Mesenchymal stem cell (in vitro differentiated cells and primary cell): ENCODE measurements around the gene GRIK4.

Experiments used
- DNase-seq: peaks from one replicate; pipeline ENCODE4 v3.0.0-alpha.2; 2013
- H2AFZ ChIP-seq: one replicate; pipeline ENCODE4 v1.6.1; 2013; ENCODE audit warnings: low read depth, mild to moderate bottlenecking, control low read depth, inconsistent platforms, low read length, moderate library complexity
- H2AK5ac ChIP-seq: 2 replicates; pipeline ENCODE4 v1.6.1; 2013; ENCODE audit warnings: low read length, moderate library complexity, mild to moderate bottlenecking, inconsistent platforms; ENCODE audit not compliant: severe bottlenecking
- H2BK120ac ChIP-seq: one replicate; pipeline ENCODE4 v1.6.1; 2013; ENCODE audit warnings: low read depth, mild to moderate bottlenecking, inconsistent platforms, low read length, moderate library complexity
- H2BK12ac ChIP-seq, 2 experiments: one replicate each; pipeline ENCODE4 v1.6.1; 2013; ENCODE audit warnings: inconsistent platforms in 2 of 2, low read length in 2 of 2, mild to moderate bottlenecking in 2 of 2, moderate library complexity in 2 of 2, control low read depth in 1 of 2
- H2BK15ac ChIP-seq: one replicate; pipeline ENCODE4 v1.6.1; 2013; ENCODE audit warnings: mild to moderate bottlenecking, low read depth, inconsistent platforms; ENCODE audit not compliant: poor library complexity, severe bottlenecking
- H2BK5ac ChIP-seq: 2 replicates; pipeline ENCODE4 v1.6.1; 2013; ENCODE audit warnings: low read depth, mild to moderate bottlenecking, low read length, control low read depth, inconsistent platforms; ENCODE audit not compliant: poor library complexity, severe bottlenecking
- H3K14ac ChIP-seq, 2 experiments: one replicate each; pipeline ENCODE4 v1.6.1; 2013; ENCODE audit warnings: inconsistent platforms in 2 of 2, low read length in 2 of 2, control low read depth in 1 of 2, mild to moderate bottlenecking in 1 of 2, moderate library complexity in 1 of 2
- H3K18ac ChIP-seq, 2 experiments: one replicate each; pipeline ENCODE4 v1.6.1; 2013; ENCODE audit warnings: inconsistent platforms in 2 of 2, low read length in 2 of 2, control low read depth in 1 of 2, low read depth in 1 of 2, mild to moderate bottlenecking in 1 of 2
- H3K23ac ChIP-seq, 2 experiments: one replicate each; pipeline ENCODE4 v1.6.1; 2013; ENCODE audit warnings: inconsistent platforms in 2 of 2, low read length in 2 of 2, mild to moderate bottlenecking in 2 of 2, moderate library complexity in 2 of 2, control low read depth in 1 of 2
- H3K27ac ChIP-seq: 2 replicates; pipeline ENCODE4 v1.5.1; 2013; ENCODE audit warnings: mild to moderate bottlenecking, moderate library complexity, low read length, control low read depth, inconsistent platforms; ENCODE audit not compliant: poor library complexity, severe bottlenecking
- H3K27me3 ChIP-seq, 2 experiments: 2 replicates each; pipeline versions ENCODE4 v1.6.1 to v1.7.0; 2013; ENCODE audit warnings: low read length in 2 of 2, mild to moderate bottlenecking in 2 of 2, moderate library complexity in 2 of 2, control low read depth in 1 of 2, inconsistent platforms in 1 of 2; ENCODE audit not compliant: control insufficient read depth in 1 of 2, insufficient read depth in 1 of 2
- H3K36me3 ChIP-seq, 2 experiments: 2 replicates each; pipeline versions ENCODE4 v1.6.1 to v1.7.0; 2013; ENCODE audit warnings: low read length in 2 of 2, control low read depth in 1 of 2, inconsistent platforms in 1 of 2, low read depth in 1 of 2, mild to moderate bottlenecking in 1 of 2; ENCODE audit not compliant: insufficient read depth in 2 of 2, control insufficient read depth in 1 of 2
- H3K4ac ChIP-seq, 2 experiments: one replicate each; pipeline ENCODE4 v1.6.1; 2013; ENCODE audit warnings: inconsistent platforms in 2 of 2, low read length in 2 of 2, mild to moderate bottlenecking in 2 of 2, moderate library complexity in 2 of 2, control low read depth in 1 of 2, low read depth in 1 of 2
- H3K4me1 ChIP-seq: 2 replicates; pipeline ENCODE4 v1.6.1; 2013; ENCODE audit warnings: low read depth, low read length, control low read depth; ENCODE audit not compliant: control insufficient read depth, insufficient read depth
- H3K4me2 ChIP-seq: 2 replicates; pipeline ENCODE4 v1.6.1; 2013; ENCODE audit warnings: low read length, mild to moderate bottlenecking, inconsistent platforms; ENCODE audit not compliant: poor library complexity, severe bottlenecking
- H3K4me3 ChIP-seq, 2 experiments: 2 replicates each; pipeline versions ENCODE4 v1.5.1 to v1.7.0; 2013; ENCODE audit warnings: low read length in 2 of 2, mild to moderate bottlenecking in 2 of 2, control low read depth in 1 of 2, low read depth in 1 of 2; ENCODE audit not compliant: insufficient read depth in 1 of 2
- H3K79me1 ChIP-seq: replicated peaks from 2 replicates; pipeline ENCODE4 v1.6.1; 2013; ENCODE audit warnings: mild to moderate bottlenecking, control low read depth, low read length, inconsistent platforms; ENCODE audit not compliant: poor library complexity, severe bottlenecking
- H3K9ac ChIP-seq: 2 replicates; pipeline ENCODE4 v1.7.0; 2013; ENCODE audit warnings: mild to moderate bottlenecking, low read length, moderate library complexity
- H3K9me3 ChIP-seq: 2 replicates; pipeline ENCODE4 v1.7.0; 2013; ENCODE audit warnings: mild to moderate bottlenecking, low read length; ENCODE audit not compliant: control insufficient read depth
- H4K8ac ChIP-seq: one replicate; pipeline ENCODE4 v1.6.1; 2013; ENCODE audit warnings: inconsistent platforms, mild to moderate bottlenecking, low read length, moderate library complexity
- H4K91ac ChIP-seq: one replicate; pipeline ENCODE4 v1.6.1; 2013; ENCODE audit warnings: mild to moderate bottlenecking, low read length, inconsistent platforms
- WGBS: methylation state at CpG from one replicate; pipeline ENCODE4 v1.1.7; 2013; ENCODE audit warnings: mixed read lengths; 5-methylcytosine and 5-hydroxymethylcytosine counted together

Gene GRIK4

GRCh38 chr11:120881596-120881995, 370.0 kb downstream of the GRIK4 start:
- peaks cover 0 to 43% of the 10 kb centered on the region in 2 experiments for H3K27me3 ChIP-seq
- H3K9me3 ChIP-seq, result no peaks in the 10 kb centered on the region
- no peak overlapping the region for H2BK120ac ChIP-seq
- no peak overlapping the region for H3K23ac ChIP-seq
- no peak for DNase-seq
- H2BK15ac ChIP-seq, result no peak overlapping the region
- WGBS, result 90% methylated on average over 4 of the region's 4 CpGs
- no peaks in the 10 kb centered on the region for H3K79me1 ChIP-seq
- H4K8ac ChIP-seq, result no peak overlapping the region
- H3K4me1 ChIP-seq, result no peaks in the 10 kb centered on the region
- H3K18ac ChIP-seq, result no peak overlapping the region
- H2BK12ac ChIP-seq, result no peak overlapping the region
- peak overlapping the region; percentile 53 for H3K9ac ChIP-seq
- H3K4me3 ChIP-seq, result peak overlapping the region in 1 of 2 experiments; percentile 6
- H3K27ac ChIP-seq, result no peak overlapping the region
- H3K36me3 ChIP-seq, result no peaks in the 10 kb centered on the region
- no peak overlapping the region for H3K14ac ChIP-seq
- H3K4me2 ChIP-seq, result no peak overlapping the region
- no peak overlapping the region for H4K91ac ChIP-seq
- no peak overlapping the region for H2AK5ac ChIP-seq
- no peak overlapping the region for H3K4ac ChIP-seq
- H2AFZ ChIP-seq, result no peak overlapping the region
- no peak overlapping the region for H2BK5ac ChIP-seq

- Histone ChIP-seq H3K27me3 (peaks cover 0 to 49% of the 10 kb centered on the region in 2 experiments), H3K4ac (no peak overlapping the region), H3K23ac (no peak overlapping the region), H3K9me3 (no peaks in the 10 kb centered on the region), H3K4me1 (no peaks in the 10 kb centered on the region), H2BK5ac (no peak overlapping the region), H4K8ac (no peak overlapping the region), H2AFZ (no peak overlapping the region), H3K14ac (no peak overlapping the region), H3K18ac (no peak overlapping the region), H3K4me2 (no peak overlapping the region), H3K27ac (no peak overlapping the region), H4K91ac (no peak overlapping the region), H3K4me3 (peak overlapping the region in 1 of 2 experiments; percentile 6), H2BK120ac (no peak overlapping the region), H2BK15ac (no peak overlapping the region), H2AK5ac (no peak overlapping the region), H3K9ac (peak overlapping the region; percentile 53), H3K36me3 (no peaks in the 10 kb centered on the region), H3K79me1 (no peaks in the 10 kb centered on the region), H2BK12ac (no peak overlapping the region)
- no peak for DNase-seq
- WGBS, result 53% methylated on average over 7 of the region's 7 CpGs
Observed at GRCh38 chr11:120882175-120882574, 370.6 kb downstream of the GRIK4 start.

GRCh38 chr11:120883404-120884080, 372.0 kb downstream of the GRIK4 start:
- H3K23ac ChIP-seq, result no peak overlapping the region
- H4K91ac ChIP-seq, result no peak overlapping the region
- no peak overlapping the region for H4K8ac ChIP-seq
- peak overlapping the region; percentile 83 for H3K9ac ChIP-seq
- no peak overlapping the region for H2BK5ac ChIP-seq
- no peaks in the 10 kb centered on the region for H3K4me1 ChIP-seq
- no peak overlapping the region for H3K18ac ChIP-seq
- peak; percentile 1 for DNase-seq
- H3K4me3 ChIP-seq, result peak overlapping the region in 1 of 2 experiments; percentile 34
- no peak overlapping the region for H2BK120ac ChIP-seq
- H3K27me3 ChIP-seq, result peaks cover 0 to 52% of the 10 kb centered on the region in 2 experiments
- no peaks in the 10 kb centered on the region for H3K79me1 ChIP-seq
- no peak overlapping the region for H2BK15ac ChIP-seq
- no peak overlapping the region for H3K14ac ChIP-seq
- no peaks in the 10 kb centered on the region for H3K9me3 ChIP-seq
- 23% methylated on average over 9 of the region's 9 CpGs for WGBS
- H3K36me3 ChIP-seq, result no peaks in the 10 kb centered on the region
- no peak overlapping the region for H2AK5ac ChIP-seq
- no peak overlapping the region for H3K4ac ChIP-seq
- H3K27ac ChIP-seq, result no peak overlapping the region
- no peak overlapping the region for H2BK12ac ChIP-seq
- no peak overlapping the region for H2AFZ ChIP-seq
- H3K4me2 ChIP-seq, result no peak overlapping the region

DNA sequence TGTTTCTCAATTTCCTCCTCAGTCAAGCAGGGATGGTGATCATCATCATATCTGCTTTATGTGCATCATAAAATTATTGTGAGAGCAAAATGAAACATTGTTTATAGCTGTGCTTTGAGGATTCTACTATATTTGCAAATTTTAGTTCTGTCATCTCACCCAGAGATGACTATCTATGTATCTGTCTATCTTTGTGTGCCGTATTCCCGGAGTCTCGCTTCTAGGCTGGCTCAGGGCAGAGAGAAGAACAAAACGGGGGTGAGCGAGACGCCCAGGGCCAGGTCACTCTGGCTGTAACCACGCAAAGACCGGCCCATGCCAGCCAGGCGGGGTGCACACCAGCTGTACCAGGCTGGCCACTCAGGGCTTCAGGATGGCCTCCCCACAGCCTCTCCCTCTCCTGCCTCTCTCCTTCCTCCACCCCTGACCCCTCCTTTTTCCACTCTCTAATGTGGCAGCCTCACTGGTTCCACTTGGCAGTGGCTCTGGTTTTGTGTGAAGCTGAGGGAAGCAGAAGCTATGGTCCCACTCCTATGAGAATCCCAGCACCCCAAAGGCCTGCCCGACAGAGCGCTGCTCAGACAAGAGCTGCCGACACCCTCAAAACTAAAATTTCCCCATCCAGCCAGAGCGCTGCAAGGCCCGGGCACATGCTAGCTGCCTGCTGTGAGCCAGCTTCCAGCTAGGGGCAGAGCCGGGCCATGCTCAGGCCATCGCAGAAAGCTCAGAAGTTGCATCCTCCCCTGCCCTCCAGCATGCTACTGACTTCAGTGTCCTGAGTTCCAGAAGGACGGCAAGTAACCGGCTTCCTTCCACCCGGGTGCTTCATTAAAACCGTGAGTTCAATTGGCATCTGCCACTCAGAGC, 372.8 kb downstream of the GRIK4 start:
- H3K23ac ChIP-seq, result no peak overlapping the region
- H2AFZ ChIP-seq, result no peak overlapping the region
- H2AK5ac ChIP-seq, result no peak overlapping the region
- no peak overlapping the region for H3K4me2 ChIP-seq
- H3K27ac ChIP-seq, result no peak overlapping the region
- H4K91ac ChIP-seq, result no peak overlapping the region
- H2BK5ac ChIP-seq, result no peak overlapping the region
- no peaks in the 10 kb centered on the region for H3K79me1 ChIP-seq
- no peak for DNase-seq
- H3K9me3 ChIP-seq, result no peaks in the 10 kb centered on the region
- peak overlapping the region in 1 of 2 experiments; percentile 34 for H3K4me3 ChIP-seq
- H3K4me1 ChIP-seq, result no peaks in the 10 kb centered on the region
- no peak overlapping the region for H3K18ac ChIP-seq
- peaks cover 0 to 57% of the 10 kb centered on the region in 2 experiments for H3K27me3 ChIP-seq
- no peak overlapping the region for H4K8ac ChIP-seq
- no peak overlapping the region for H3K4ac ChIP-seq
- H2BK15ac ChIP-seq, result no peak overlapping the region
- no peak overlapping the region for H2BK12ac ChIP-seq
- H3K36me3 ChIP-seq, result no peaks in the 10 kb centered on the region
- peak overlapping the region; percentile 83 for H3K9ac ChIP-seq
- H2BK120ac ChIP-seq, result no peak overlapping the region
- peak overlapping the region in 1 of 2 experiments; percentile 48 for H3K14ac ChIP-seq
- WGBS, result 82% methylated on average over 19 of the region's 20 CpGs
